GM12864 (cell line): ENCODE data around the gene IZUMO2.

ENCODE experiments used
- DNase-seq: peaks from one replicate; pipeline ENCODE4 v3.0.0-alpha.2; 2011; ENCODE audit warnings: low read depth
- H3K4me3 ChIP-seq: 2 replicates; pipeline ENCODE4 v1.5.1; 2011; ENCODE audit warnings: mild to moderate bottlenecking, low read depth, low read length, control low read depth
- CTCF ChIP-seq: IDR thresholded peaks from 2 replicates; pipeline ENCODE4 v1.5.1; 2011; ENCODE audit warnings: low read depth, mild to moderate bottlenecking, moderate library complexity, low read length, control low read depth, inconsistent platforms; ENCODE audit errors: missing control alignments

Gene IZUMO2

GRCh38 chr19:50187937-50188336 lies 24.9 kb upstream of the IZUMO2 start:
- TF ChIP-seq CTCF: no peak
- DNase-seq: no peak
- H3K4me3 ChIP-seq: no peak overlapping the region

GRCh38 chr19:50184196-50184595 lies 21.1 kb upstream of the IZUMO2 start:
- TF ChIP-seq CTCF: no peak
- no peak for DNase-seq
- no peak overlapping the region for H3K4me3 ChIP-seq

DNA sequence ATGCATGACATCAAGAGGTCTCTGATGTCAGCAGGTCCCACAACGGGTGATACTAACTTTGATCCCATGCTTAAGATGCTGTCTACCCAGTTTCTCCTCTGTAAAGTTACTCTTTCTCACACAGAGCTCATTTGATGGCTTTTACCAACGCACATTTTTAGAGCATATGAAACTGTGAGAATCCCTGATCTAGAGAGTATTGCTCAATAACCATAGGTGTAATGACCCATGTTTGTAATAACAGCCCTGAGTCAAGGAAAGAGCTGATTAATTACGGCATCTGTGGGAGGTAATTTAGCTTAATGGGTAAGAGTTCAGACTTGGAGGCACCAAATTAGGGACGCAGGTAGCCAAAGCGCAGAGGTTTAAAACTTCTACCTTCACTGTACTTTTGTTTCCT lies 18.0 kb upstream of the IZUMO2 start:
- no peak for DNase-seq
- no peak overlapping the region for H3K4me3 ChIP-seq
- TF ChIP-seq CTCF: no peak

DNA sequence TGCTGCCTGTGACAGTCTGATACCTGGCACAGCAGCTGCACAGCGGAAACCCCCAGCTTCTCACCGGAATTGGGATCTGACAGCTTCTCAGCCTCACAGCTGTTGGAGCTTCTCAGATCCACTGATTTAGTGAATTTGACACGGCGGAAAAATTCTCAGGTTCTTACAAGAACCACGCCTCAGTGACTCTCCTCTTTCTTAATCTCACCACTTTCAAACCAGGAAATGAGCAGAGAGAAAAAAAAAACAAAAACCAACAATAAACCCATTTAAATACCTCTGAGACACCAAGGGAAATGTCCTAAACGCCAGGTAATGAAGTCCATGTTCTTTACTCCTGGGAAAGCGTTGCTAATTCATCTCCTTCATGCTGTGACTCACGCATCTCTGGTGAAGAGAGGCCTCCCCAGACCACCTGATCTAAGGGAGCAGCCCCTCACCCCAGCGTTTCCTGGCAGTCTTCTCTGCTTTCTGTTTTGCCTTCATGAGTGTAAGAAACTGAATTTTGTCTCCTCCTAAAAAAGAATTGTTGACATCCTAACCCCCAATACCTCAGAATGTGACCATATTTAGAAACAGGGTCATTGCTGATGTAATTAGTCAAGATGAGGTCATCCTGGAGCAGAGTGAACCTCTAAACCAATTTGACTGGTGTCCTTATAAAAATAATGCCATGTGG lies 15.9 kb upstream of the IZUMO2 start:
- peak overlapping the region; percentile 4; the same call in 1 of the 2 replicates for H3K4me3 ChIP-seq
- TF ChIP-seq CTCF: no peak
- DNase-seq: no peak

DNA sequence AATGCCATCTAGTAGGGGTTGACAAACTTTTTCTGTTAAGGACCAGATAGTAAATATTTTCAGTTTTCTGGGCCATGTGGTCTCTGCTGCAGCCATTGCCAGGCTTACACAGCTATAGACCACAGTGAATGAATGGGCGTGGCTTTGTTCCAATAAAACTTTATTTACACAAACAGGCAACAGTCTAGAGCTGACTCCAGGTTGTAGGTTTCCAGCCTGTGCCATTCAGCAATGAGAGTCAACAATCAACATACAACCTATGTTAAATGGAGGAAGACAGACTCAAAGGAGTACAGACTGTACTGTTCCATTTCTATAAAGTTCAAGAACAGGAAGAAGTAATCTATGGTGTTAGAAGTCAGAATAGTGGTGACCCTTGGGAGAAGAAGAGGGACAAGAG lies 15.2 kb upstream of the IZUMO2 start:
- TF ChIP-seq CTCF: no peak
- no peak for DNase-seq
- no peak overlapping the region for H3K4me3 ChIP-seq

DNA sequence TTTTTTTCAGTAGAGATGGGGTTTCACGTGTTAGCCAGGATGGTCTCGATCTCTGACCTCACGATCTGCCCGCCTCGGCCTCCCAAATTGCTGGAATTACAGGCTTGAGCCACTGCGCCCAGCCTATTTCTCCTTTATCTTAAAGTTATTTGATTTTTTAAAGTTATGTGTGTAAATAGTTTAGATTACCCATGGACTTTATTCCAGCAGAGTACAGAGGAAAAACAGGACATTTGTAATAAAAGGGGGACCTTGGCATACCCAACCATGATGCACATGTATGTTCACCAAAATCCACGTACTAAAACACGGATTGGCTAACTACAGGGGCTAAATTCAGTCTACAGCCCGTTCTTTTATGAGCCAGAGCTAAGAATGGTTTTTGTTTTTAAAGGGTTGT lies 13.7 kb upstream of the IZUMO2 start:
- DNase-seq: no peak
- no peak overlapping the region for H3K4me3 ChIP-seq
- TF ChIP-seq CTCF: no peak

GRCh38 chr19:50175924-50176323 lies 12.8 kb upstream of the IZUMO2 start:
- no peak overlapping the region for H3K4me3 ChIP-seq
- no peak for TF ChIP-seq CTCF

More at GRCh38 chr19:50175924-50176323, 12.8 kb upstream of the IZUMO2 start:
- DNase-seq: no peak
